GM19452 (cell line): ENCODE measurements around the gene CHRDL1.
"Not testable (repeated sequence)": the region's sequence is repeated elsewhere in the genome, so short reads cannot be mapped to it uniquely, and the experiment has no call there.

Source experiments
- ATAC-seq: cut with Tn5 transposase; IDR thresholded peaks from one replicate; pipeline ENCODE4 v1.9.1; 2021; ENCODE audit not compliant: unreplicated experiment

CHRDL1 gene

DNA sequence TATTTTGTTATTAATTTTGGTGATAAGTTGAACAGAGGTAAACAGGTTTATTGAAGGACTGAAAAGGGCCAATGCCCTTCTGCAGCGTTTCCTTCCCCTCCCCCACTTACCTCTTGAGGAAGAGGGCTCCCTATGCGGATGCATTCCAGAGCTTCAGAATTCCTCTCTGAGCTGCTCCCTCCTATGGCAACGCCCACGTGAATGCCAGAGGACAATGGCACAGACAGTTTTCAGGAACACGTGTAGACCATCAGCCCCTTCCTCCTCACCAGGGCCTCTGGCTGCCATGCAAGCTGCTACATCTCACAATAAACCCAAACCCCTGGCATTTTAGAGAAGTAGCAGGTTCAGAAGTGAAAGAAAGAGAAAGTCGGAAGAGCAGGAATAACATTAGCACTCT is 127.9 kb downstream of the CHRDL1 start:
- no peak for ATAC-seq

DNA sequence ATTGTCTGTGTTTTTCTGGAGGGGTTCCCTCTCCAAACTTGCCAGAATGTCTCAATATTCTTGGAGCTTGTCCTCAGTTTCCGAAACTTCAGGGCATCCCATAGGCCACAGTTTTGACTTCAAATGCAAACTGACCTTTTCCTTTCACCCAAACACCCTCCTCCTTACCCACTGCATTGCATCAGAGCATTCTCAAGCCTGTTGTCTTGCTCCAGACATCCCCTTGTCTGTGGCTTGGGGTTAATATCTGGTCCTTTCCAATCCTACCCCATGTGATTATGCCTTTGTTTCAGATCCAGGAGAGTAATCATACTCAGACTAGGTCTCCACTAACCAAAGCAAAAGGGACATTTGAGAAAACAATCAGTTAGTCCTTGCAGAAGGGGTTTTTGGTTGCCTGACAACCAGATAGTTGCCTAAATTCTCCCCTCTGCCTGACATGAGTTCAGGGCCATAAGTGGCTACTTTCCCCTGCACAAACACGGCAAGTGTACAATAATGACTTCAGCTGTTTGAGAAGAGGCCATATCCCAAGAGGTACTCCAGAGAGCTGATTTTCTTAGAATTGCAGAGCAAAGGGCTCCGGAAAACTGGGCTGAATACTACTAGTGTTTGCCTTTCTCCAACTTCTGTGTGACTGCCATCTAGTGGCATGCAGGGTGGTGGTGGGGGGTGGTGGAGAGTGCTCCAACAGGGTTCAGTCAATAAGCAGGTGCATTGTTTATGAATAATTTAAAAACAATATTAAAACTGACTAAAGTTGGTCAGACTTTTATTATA is 130.2 kb downstream of the CHRDL1 start:
- ATAC-seq, result peak; percentile 71

DNA sequence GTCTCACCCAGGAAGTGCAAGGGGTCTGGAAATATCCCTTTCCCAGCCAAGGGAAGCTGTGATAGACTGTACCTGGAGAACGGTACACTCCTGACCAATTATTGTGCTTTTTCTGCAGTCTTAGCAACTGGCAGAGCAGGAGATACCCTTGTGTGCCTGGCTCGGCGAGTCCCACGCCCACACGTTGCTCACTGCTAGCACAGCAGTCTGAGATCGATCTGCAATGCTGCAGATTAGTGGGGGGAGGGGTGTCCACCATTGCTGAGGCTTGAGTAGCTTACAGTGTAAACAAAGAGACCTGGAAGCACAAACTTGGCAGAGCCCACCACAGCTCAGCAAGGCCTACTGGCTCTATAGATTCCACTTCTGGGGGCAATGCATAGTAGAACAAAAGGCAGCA is 138.5 kb downstream of the CHRDL1 start:
- no peak for ATAC-seq

- not testable (repeated sequence) for ATAC-seq
Measured at GRCh38 chrX:110654280-110654679, 141.3 kb downstream of the CHRDL1 start.

DNA sequence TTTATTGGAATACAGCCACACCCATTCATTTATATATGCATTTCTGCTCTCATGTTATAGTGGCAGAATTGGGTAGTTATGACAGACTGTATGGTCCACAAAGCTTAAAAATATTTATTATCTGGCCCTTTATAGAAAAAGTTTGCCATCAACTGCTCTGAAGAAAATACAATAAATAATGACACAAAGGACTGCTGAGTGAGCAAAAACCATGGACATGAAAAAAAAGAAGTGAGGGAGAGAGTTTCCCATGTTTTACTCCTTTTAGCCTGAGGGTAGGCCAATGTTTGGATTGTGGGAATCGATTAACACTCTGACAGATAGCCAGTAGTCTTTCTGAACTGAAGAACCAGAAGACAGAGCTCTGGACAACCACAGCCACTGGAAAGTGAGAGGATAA is 149.2 kb downstream of the CHRDL1 start:
- ATAC-seq, result no peak
